Measurements from ENCODE around the gene RASGRP4.
"Not testable (repeated sequence)": the region's sequence is repeated elsewhere in the genome, so short reads cannot be mapped to it uniquely, and the experiment has no call there.

The RASGRP4 gene

DNA sequence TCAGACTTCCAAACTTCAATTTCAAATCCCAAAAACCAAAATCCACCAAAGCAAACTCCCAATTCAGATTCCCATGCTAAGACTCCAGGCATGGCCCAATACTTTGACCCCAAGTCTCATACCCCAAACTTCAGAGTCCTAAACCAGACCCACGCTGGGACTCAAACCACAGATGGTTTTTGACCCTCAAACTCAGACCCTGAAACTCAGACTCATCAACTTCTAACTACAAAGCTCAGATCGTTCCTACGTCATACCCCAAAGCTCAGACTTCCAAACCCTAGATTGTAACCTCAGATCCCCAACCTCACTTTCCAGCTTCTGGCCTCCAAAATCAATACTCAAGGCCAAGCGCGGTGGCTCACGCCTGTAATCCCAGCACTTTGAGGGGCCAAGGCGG, 19.3 kb upstream of the RASGRP4 start:
- no peak for DNase-seq (ENCODE audit: low read depth in 2 of 2)

DNA sequence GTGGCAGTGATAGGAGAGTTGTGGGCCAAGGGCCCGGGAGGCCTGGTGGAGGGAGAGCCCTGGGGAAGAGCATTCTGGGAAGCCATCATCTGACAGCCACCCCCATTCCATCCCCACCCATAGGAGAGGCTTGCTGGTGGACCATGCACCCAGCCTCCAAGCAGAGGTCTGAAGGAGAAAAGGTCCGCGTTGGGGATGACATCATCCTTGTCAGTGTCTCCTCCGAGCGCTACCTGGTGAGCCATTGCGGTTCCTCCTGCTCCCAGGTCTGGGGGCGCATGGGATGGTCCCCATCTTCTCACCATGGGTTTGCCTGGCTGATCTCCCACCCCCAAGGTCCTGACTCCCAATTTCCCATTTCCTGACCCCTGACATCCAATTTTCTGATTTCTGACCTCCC, 18.0 kb upstream of the RASGRP4 start:
- no peak for DNase-seq (ENCODE audit: low read depth in 2 of 2)

DNA sequence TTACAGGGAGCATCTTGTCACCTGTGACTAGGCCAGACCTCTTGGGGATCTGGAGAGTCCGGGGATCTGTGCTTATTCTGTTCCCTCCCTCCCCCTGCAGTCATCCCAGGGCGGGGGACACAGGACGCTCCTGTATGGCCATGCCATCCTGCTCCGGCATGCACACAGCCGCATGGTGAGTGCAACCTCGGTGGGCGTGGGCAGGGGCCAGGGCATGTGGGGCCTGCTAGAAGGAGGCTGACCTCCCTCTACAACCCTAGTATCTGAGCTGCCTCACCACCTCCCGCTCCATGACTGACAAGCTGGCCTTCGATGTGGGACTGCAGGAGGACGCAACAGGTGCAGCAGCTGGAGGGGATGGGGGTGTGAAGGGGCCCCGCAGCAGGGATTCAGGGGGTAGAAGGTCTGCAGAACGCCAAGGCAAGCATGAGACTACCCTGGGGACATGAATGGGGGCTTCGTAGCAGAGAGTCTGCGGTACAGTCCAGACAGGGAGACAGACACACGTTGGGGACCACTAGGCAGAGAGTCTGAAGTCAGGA, 17.5 kb upstream of the RASGRP4 start:
- no peak for DNase-seq (ENCODE audit: low read depth in 2 of 2)

DNA sequence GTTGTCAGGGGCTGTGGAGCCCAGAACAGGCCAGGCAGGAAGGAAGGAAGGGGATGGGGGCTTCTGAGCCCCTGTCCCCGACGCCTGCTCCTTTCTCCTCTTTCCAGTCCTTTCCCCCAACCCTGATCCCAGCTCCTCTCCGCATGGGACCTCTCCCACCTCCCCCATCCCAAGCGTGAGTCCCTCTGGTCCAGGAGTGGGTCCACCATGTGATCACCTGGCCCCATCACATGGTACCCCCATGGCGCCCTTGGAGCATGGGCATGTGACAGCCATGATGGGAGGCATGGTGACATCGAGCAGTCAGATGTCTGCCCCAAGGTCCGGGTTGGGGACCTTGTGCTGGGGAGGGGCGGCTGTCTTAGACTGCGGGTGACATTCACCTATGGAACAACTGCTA, 16.7 kb upstream of the RASGRP4 start:
- DNase-seq (ENCODE audit: low read depth in 2 of 2), result no peak

DNA sequence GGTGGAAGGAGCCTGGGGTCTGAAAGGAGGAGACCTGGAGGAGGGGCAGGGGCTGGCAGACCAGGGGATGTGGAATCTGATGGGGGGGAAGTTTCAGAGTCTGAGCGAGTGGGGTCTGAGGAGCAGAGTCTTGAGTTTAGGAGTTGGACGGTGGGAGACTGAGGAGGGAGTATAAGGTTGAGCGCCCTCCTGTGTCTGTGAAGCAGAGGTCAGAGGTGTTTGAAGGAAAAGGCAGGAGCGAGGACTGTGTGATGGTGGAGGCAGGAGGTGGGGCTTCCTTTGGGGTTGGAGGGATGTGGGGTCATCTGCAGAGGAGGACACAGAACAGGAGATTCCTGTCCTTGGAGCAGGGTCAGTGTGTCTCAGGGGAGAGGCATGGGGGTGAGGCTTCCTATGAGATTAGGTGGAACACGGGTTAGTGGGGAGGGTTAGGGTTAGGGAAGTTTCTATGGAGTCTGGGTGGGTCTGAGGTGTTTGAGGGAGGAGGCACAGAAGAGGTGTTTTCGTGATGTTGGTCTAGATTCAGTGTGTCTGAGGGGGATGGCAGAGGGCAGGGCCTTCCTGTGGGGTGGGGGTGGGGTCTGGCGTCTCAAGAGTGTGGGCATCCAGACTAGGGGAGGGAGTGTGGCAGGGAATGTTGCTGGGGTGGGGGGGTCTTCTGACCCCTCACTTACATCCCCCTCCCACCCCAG, 15.8 kb upstream of the RASGRP4 start:
- DNase-seq (ENCODE audit: low read depth in 2 of 2), result no peak

DNA sequence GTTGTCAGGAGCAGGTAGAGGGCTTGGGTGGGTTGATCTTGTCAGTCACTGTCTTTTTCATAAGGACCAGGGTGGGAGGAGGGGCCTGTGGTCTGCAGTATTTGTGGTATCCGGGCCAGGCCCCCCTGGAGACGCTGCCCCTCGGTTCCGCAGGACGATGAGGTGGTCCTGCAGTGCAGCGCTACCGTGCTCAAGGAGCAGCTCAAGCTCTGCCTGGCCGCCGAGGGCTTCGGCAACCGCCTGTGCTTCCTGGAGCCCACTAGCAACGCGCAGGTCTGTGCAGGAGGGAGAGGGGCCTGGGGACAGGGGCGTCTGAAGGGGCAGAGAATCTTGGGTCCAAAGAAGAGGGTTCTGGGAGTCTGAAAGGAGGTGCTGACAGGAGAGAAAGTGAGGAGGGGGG, 14.6 kb upstream of the RASGRP4 start:
- DNase-seq (ENCODE audit: low read depth in 2 of 2), result no peak

DNA sequence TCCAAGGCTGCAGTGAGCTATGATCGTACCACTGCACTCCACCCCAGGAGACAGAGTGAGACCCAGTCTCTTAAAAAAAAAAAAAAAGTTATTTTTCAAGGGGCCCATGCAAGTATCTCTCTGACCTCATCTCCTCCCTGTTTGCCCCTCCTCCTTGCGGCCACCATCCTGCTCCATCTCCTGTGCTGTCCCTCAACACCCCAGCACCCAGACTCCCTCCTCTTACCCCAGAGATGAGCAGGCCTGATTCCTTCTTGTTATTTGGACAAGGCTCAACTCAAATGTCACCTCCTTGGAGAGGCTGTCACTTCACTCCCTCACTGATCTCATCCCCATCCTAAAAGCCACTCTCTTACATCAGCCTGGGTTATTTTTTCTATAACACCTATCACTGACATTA, 11.9 kb upstream of the RASGRP4 start:
- DNase-seq (ENCODE audit: low read depth in 2 of 2), result no peak

DNA sequence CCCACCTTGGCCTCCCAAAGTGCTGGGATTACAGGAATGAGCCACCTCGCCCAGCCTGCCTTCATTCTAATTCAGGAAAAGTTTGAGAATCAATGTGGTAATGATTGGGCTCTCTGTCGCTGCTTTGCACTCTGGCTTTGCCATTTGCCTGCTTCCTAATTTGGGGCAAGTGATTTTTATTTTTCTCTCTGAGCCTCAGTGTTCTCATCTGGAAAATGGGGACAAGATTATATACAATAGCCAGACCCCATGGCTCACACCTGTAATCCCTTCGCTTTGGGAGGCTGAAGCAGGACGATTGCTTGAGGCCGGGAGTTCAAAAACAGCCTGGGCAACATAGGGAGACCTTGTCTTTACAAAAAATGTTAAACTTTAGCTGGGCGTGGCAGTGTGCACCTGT, 11.3 kb upstream of the RASGRP4 start:
- no peak for DNase-seq (ENCODE audit: low read depth in 2 of 2)

DNA sequence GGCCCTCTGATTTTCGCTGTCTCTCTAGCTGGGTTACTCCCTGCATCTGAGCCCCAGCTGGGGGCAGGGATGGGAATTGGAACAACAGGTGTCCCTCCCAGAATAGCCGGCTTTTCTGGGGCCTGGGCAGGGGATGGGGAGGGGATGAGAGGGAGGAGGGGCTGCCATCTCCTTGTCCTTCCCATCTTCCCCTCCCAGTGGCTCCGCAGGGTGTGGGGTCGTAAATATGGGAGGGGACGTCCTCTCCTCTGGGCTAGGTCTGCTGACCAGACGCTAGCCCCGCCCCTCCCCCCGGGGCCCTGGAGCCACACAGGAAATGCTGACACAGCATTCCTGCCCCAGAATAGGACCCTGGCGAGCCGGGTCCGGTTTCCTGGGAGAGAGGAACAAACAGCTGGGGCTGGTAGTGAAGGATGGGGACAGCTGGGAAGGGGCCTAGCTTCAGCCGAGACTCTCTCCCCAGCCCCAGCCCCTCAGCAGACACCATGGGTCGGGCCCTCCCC, 8.6 kb upstream of the RASGRP4 start:
- DNase-seq (ENCODE audit: low read depth in 2 of 2), result no peak

DNA sequence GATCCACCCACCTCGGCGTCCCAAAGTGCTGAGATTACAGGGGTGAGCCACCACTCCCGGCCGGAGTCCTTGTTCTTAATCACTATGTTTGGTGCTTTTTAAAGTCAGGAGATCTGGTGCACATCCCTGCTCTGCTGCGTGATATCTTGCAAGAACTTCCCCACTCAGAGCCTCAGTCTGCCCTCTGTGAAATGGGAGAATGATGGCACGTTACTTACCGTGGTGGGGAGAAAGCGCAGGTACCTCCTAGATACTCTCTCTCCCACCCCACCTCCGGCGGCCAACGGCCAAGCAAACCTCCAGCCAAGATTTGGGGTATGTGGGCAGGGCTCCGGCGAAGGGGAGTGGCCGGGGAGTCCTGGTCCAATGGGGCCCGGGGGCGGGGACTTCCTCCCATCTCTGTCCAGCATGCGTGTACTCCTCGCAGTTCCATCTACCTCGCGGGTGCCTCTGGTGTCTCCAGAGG, 7.3 kb upstream of the RASGRP4 start, which contains the start of gene RYR1:
TSS of gene RYR1 (plus strand) at position 424 of the 466 bp plus-strand sequence. CDS start 139 bp downstream, outside the sequence.
- DNase-seq (ENCODE audit: low read depth in 2 of 2), result no peak

DNA sequence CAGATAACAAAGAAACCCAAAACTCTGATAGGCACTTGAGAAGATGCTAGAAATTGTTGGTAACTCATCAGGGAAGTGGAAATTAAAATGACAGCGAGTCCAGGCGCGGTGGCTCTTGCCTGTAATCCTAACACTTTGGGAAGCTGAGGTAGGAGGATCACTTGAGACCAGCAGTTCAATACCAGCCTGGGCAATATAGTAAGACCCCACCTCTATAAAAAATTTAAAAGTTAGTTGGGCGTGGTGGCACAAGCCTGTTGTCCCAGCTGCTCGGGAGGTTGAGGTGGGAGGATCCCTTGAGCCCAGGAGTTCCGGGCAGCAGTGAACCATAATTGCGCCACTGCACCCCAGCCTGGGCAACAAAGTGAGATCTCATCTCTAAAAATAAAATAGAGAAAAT, 4.9 kb upstream of the RASGRP4 start:
- DNase-seq (ENCODE audit: low read depth in 2 of 2), result no peak

DNA sequence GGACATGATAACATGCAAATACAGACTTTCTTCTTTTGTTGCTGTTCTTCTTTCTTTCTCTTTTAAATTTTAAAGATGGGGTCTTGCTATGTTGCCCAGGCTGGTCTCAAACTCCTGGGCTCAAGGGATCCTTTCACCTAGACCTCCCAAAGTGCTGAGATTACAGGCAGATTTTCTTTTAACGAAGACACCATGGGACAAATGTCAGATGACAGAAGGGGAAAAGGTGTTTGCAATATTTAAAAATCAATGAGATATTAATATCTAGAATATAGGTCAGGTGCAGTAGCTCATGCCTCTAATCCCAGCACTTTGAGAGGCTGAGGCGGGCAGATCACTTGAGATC, 3.8 kb upstream of the RASGRP4 start:
- DNase-seq (ENCODE audit: low read depth in 2 of 2), result no peak

DNA sequence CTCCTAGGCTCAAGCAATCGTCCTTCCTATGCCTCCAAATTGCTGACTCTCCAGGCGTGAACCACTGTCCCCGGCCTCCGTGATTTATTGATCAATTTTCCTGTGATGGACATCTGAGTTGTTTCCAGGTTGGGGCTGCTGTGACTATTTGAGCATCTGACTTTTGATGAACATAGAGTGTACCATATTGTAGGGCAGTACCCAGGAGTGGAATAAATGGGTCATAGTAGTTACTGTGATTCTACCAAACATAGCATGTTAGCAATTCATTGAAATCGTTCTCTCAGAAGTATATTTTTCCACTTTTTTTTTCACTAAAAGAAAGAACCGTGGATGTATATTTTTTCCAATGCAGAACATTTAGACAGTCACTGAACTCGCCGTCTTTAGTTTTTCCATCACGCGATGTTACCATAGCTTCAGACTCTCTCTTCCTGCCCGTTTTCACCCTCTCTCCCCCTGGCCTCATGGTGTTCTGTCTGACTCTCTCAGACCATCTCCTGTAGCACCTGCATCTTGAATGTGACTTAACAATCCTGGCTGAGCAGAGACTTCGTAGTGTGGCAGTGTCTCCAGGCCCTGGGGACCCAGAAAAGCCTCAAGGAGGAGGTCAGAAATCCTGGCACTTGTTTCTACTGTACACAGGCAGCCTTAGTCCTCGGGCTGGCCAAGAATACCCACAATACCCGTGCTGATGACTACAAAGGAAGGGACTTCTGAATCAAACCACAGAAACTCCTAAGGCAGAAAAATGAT, 3.2 kb upstream of the RASGRP4 start:
- no peak for DNase-seq (ENCODE audit: low read depth in 2 of 2)

DNA sequence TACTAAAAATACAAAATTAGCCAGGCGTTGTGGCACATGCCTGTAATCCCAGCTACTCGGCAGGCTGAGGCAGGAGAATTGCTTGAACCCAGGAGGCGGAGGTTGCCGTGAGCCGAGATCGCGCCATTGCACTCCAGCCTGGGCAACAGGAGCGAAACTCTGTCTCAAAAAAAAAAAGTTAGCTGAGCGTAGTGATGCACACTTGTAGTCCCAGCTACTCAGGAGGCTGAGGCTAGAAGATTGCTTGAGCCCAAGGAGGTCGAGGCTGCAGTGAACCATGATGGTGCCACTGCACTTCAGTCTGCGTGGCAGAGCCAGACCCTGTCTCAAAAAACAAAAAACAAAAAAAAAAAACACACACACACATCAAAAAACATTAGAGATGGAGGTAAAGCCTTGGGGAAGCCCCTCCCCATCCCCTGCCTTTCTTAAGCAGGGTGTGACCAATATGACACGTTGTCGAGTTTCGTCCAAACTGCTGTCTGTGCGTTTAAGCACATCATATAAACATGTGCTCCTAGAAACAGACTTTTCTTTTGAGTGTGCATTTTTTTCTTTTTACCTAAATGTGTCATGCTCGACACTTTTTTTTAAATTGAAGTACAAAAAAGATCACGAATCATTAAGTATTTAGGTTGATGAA, 1.1 kb upstream of the RASGRP4 start:
- DNase-seq (ENCODE audit: low read depth in 2 of 2), result not testable (repeated sequence)

DNA sequence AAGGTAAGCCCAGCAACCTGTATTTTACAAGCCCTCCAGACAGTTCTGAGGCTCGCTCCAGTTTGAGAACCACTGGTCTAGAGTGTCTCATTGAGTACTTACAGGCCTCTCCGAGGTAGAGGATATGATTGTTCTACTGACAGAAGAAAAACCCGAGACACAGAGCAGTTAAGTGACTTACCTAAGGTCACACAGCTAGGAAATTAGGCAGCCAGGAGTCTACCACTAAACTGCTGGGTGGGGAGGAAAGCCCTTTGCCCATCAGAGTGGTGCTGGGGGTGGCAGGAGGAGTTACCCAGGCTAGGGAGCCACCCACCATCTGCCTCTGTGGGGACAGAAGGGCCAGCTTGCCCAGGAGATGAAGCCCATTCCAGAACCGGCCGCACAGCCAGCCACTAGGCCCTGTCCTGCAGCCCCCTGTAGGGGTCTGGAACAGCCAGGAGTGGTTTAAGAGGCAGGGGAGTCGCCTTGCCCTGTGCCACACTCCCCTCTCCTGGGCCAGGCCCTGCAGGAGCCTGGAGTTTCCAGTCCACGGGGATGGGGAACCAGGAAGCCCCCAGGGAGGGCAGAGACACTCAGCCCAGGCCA, 703 bp downstream of the RASGRP4 start:
- DNase-seq (ENCODE audit: low read depth in 2 of 2), result no peak

DNA sequence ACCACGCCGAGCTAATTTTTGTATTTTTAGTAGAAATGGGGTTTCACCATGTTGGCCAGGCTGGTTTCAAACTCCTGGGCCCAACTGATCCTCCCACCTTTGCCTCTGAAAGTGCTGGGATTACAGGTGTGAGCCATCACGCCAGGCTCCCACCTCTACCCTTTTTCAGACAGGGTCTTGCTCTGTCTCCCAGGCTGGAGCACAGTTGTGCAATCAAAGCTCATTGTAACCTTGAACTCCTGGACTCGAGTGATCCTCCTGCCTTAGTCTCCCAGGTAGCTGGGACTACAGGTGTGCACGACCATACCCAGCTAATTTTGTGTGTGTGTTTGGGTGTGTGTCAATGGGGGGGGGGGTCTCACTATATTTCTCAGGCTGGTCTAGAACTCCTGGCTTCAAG, 1.7 kb downstream of the RASGRP4 start:
- DNase-seq (ENCODE audit: low read depth in 2 of 2), result no peak

DNA sequence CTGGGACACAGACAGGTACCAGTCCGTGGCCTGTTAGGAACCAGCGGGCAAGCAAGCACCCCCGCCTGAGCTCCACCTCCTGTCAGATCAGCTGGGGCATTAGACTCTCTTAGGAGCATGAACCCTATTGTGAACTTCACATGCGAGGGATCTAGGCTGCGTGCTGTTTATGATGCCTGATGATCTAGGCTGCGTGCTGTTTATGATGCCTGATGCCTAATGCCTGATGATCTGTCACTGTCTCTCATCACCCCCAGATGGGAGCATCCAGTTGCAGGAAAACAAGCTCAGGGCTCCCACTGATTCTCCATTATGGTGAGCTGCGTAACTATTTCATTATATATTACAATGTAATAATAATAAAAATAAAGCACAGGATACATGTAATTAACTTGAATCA, 3.6 kb downstream of the RASGRP4 start:
- DNase-seq (ENCODE audit: low read depth in 2 of 2), result no peak

DNA sequence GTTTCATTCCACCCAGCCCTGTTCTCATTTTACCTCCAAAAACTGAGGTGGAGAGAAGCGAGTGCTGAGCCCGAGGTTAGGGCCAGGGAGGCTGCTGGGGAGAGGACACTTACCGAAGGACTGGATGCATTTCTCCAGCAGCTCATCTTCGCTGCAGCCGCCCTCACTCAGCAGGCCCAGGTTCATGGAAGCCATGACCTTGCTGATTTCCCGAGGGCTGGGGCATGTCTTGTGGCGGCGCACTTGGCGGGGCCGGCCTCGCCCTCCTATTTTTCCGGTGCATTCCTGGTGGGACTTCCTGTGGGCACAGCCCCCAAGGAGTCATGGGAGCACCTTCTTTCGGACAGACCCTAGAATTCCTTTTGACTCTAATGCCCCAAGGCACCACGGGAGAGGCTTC, 4.2 kb downstream of the RASGRP4 start:
- no peak for DNase-seq (ENCODE audit: low read depth in 2 of 2)

DNA sequence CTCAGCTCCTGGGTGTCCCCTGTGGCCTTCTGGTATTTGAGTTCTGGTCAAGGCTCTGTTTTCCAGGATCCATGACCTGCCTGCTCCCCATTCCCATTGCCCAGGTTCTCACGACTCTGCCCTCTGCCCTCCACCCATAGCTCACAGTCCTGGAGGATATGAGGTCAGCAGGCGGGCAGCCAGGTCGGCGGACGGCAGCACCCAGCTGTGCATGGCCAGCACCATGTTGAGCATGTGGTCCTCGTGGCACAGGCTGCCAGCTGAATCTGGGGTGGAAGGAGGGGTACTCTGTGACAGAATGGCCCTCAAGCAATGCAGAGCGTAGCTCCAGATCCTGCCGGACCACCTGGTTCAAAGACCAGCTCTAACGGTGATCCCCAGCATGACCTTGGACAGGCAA, 5.1 kb downstream of the RASGRP4 start:
- DNase-seq (ENCODE audit: low read depth in 2 of 2), result no peak

DNA sequence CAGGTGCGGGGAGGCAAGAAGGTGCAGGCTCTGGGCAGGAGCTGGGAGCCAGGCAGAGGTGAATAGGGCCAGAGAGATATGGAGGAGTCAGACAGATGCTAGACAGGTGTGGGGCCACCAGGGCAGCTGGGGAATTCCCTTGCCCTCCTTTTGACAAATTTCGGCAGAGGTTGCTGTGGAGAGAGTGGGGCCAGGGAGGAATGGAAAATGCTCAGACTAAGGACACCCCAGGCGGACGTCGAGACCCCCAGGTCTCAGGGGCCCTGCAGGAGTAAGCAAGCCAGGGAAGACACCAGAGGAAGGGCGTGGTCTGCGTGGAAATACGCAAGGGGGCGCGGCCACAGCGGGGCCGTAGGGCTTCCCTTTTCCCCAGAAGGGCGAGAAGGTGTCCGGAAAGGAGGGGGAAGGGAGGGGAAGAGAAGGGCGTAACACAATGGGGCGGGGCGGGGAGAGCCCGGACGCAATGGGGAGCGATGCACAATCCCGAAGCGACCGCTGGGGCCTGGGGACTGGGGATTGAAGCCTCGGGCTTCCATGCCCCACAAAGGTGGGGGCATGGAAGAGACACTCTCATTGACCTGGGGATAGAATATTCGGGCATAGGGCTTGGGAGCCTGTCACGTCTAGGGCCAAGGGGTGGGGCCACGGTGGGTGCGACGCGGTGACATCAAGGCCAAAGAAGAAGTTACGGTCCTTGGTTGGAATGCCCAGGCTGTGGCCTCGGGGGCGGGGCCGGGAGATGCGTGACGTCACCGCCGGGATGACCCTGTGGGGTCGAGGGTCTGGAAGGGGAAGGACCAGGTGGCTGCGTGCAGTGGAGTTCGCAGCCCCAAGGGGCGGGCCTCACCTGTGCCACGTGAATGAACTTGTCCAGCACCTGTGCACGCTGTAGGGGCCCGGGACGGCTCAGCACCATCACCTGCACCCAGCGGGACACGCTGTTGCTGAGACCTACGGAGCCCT, 8.2 kb downstream of the RASGRP4 start:
- DNase-seq (ENCODE audit: low read depth in 2 of 2), result no peak

DNA sequence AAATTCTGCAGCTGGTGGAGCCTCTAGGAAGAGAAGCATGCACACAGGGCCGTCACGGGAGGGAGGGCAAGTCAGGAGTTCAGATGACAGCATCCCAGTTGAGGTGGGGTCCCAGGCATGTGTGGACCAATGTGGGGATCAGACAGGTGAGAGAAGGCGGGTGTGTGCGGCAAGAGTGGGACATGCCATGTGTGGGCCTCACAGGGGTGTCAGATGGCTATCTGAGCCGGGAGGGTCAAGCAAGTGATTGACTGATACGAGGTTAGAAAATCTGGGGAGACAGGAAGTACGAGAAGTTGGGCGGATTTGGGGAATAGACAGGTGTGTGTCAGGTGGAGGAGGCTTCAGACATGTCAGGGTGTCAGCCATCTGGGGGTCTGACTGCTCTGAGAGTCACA, 8.9 kb downstream of the RASGRP4 start:
- DNase-seq (ENCODE audit: low read depth in 2 of 2), result no peak
